Measurements from ENCODE around the gene GFY.

GRCh38 chr19:49387936-49388372 lies 37.2 kb upstream of the GFY start, which contains the start of gene KASH5:
- TF ChIP-seq CTCF (IDR thresholded peaks at IDR 0.05) = no peak
- no peak for TF ChIP-seq POLR2A (IDR thresholded peaks at IDR 0.05)

Data from lower leg skin (tissue), 3 donors.